NCI-H187 (cell line): Measurements from ENCODE around the gene FLACC1.
"Not testable (repeated sequence)": the region's sequence is repeated elsewhere in the genome, so short reads cannot be mapped to it uniquely, and the experiment has no call there.

Experiments
- DNase-seq, 2 experiments: peaks; one replicate each; lab custom pipeline; 2025; lab: John Stamatoyannopoulos, UW

The FLACC1 gene

GRCh38 chr2:201349601-201350000, 7.5 kb downstream of the FLACC1 start:
- no peak for DNase-seq

- no peak for DNase-seq
Measured at GRCh38 chr2:201348758-201349157, 8.4 kb downstream of the FLACC1 start.

- DNase-seq = no peak
Measured at GRCh38 chr2:201347138-201347537, 10.0 kb downstream of the FLACC1 start.

DNA sequence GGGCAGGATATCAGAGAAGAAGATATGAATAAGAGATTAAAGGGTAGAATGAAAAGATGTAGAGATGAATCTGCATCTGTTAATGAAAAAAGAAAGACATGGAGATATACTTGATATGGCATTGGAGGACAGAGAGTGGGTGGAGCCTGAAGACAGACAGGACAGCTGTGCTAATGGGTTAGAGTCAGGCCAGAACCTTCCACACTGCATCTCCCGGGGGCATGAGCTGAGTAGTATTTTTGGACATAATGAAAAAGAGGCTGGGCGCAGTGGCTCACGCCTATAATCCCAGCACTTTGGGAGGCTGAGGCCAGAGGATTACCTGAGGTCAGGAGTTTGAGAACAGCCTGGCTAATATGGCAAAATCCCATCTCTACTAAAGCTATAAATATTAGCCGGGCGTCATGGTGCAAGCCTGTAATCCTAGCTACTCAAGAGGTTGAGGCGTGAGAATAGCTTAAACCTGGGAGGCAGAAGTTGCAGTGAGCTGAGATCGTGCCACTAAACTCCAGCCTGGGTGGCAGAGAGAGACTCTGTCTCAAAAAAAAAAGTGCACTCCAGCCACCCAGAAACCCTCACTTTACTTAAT, 11.4 kb downstream of the FLACC1 start:
- no peak for DNase-seq

GRCh38 chr2:201344663-201345366, 12.3 kb downstream of the FLACC1 start:
- no peak for DNase-seq

- no peak for DNase-seq
Measured at GRCh38 chr2:201343559-201343958, 13.6 kb downstream of the FLACC1 start.

DNA sequence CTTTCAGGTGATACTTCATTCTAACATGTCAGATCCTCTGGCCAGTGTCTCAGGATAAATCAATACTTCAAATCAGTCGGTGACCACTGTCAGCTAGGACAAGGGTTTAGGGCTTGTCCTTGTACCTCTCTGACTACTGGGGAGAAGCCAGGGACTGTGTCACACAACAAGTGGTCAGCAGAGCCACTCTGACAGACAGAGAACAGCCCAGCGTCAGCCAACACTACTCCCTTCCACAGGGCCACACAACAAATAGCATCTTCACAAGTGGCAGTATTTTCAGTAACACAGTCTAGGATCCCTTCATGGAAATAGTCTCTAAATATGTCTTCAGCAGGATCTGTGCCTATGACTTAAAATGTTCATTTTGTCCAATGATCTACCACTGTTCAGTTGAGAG, 14.2 kb downstream of the FLACC1 start:
- no peak for DNase-seq

- DNase-seq = no peak
Measured at GRCh38 chr2:201329409-201329808, 27.7 kb downstream of the FLACC1 start.

DNA sequence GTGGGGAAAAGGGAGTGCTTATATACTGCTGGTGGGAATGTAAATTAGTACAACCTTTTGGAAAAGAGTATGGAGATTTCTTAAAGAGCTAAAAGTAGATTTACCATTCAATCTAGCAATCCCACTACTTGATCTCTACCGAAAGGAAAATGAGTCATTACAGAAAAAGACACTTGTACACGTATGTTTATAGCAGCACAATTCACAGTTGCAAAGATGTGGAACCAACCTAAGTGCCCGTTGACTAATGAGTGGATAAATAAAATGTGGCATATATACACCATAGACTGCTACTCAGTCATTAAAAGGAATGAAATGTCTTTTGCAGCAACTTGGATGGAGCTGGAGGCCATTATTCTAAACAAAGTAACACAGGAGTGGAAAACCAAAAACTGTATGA, 29.5 kb downstream of the FLACC1 start:
- DNase-seq = no peak

DNA sequence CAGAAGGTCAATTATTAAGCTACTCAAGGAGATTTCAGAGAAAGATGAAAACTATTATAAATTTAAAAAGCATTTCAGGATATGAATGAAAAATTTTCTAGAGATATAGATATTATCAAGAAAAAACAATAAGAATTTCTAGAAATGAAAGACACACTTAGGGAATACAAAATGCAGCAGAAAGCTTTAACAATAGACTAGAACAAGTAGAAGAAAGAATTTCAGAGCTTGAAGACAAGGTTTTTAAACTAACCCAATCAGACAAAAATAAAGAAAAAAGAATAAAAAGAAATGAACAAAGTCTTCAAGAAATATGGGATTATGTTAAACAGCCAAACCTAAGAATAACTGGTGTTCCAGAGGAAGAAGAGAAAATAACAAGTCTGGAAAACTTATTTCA, 34.4 kb downstream of the FLACC1 start:
- no peak for DNase-seq

GRCh38 chr2:201320701-201321100, 36.4 kb downstream of the FLACC1 start:
- DNase-seq = no peak

- DNase-seq = no peak
Measured at GRCh38 chr2:201320257-201320656, 36.9 kb downstream of the FLACC1 start.

DNA sequence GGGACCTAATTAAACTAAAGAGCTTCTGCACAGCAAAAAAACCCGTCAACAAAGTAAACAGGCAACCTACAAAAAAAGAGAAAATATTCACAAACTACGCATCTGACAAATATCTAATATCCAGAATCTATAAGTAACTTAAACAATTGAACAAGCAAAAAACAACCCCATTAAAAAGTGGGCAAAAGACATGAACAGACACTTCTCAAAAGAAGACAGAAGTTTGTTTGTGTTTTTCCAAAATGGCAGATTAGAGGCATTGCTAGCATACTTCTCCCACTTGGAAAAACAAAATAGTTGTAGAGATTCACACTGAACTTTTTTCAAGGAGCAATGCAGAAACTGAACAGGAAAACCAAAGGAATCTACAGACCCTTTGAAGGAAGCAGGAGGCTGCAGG, 37.6 kb downstream of the FLACC1 start:
- DNase-seq = no peak

- no peak for DNase-seq
Measured at GRCh38 chr2:201313362-201313761, 43.8 kb downstream of the FLACC1 start.

DNA sequence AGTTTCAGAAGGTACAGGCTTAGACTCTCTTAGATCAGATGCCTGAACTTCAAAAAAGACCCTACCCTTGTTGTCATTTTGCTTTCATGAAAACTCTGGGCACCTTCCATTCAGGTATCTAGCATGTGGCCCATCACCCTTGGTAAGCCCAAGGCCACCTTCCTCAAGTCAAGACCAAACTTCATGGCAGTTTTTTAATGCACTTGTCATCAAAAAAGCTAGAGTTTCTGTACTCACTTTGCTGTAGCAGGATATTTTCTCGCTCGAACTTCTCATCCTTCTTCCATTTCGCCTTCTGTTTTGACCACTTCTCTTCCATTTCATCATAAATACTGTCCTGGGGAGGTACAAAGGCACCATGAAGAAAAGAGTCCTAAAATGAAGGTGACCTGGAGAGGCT, 48.2 kb downstream of the FLACC1 start:
- no peak for DNase-seq

DNA sequence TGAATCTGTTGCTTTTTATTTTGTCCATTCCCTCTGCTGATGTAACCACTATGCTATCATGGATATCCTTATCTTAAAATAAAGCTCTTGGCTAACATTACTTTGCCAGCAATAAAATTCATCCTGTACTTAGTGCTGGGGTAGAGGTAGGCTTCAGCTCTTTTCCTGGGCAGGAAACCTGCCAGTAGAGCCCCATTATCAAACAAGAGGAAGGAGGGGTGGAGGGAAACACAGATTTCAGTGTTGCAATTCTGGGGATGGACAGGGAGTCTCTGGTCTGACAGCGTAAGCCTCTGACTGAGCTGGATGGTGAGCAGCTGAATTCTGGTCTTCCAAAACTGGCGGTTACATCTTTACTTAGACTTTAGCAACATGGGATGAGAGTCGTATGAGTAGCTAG, 49.3 kb downstream of the FLACC1 start:
- no peak for DNase-seq

GRCh38 chr2:201299929-201300328, 57.2 kb downstream of the FLACC1 start:
- not testable (repeated sequence) for DNase-seq

- no peak for DNase-seq
Measured at GRCh38 chr2:201298462-201299052, 58.6 kb downstream of the FLACC1 start.

DNA sequence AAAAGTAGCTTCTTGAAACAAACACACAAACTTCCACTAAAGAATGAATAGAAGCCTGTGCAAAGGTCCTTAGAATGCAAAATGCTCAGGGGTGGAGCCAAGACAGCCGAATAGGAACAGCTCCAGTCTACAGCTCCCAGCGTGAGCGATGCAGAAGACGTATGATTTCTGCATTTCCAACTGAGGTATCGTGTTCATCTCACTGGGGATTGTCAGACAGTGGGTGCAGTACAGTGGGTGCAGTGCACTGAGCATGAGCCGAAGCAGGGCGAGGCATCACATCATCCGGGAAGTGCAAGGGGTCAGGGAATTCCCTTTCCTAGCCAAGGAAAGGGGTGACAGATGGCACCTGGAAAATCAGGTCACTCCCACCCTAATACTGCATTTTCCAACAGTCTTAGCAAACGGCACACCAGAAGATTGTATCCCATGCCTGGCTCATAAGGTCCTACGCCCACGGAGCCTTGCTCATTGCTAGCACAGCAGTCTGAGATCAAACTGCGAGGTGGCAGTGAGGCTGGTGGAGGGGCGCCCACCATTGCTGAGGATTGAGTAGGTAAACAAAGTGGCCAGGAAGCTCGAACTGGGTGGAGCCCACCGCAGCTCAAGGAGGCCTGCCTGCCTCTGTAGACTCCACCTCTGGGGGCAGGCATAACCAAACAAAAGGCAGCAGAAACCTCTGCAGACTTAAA, 66.5 kb downstream of the FLACC1 start:
- not testable (repeated sequence) for DNase-seq

DNA sequence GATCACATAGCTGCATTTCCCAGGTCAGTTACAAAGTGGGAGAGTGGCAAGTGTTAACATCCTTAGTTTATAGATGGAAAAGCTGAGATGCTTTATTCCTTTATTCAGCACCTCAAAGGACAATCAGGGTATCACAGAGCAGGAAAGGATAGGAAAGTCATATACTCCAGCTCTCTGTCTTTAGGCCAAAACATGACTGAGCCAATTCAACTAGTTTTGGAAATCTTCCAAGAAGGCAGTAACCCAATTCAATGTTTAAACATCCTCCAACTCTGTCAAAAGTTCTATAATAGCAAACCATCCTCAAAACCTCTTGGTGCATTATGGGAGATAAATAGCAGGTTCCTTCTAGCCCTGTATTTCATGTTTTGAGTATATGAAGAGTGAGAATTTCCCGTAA, 71.6 kb downstream of the FLACC1 start:
- DNase-seq = no peak

GRCh38 chr2:201280191-201281040, 76.7 kb downstream of the FLACC1 start:
- DNase-seq = no peak

GRCh38 chr2:201279079-201279478, 78.1 kb downstream of the FLACC1 start:
- DNase-seq = no peak
